ENCODE data around the gene MTA2.

MTA2 gene

GRCh38 chr11:62612366-62613290, 11.0 kb upstream of the MTA2 start, which contains the start of the genes EML3 and ROM1:
Gene EML3 (minus strand): TSS chr11:62612775. CDS start chr11:62612457, 318 bp downstream.
Gene ROM1 (plus strand): TSS chr11:62613257. CDS start chr11:62613282, 25 bp downstream.
- DNase-seq (ENCODE audit: low spot score), result peak; percentile 91

DNA sequence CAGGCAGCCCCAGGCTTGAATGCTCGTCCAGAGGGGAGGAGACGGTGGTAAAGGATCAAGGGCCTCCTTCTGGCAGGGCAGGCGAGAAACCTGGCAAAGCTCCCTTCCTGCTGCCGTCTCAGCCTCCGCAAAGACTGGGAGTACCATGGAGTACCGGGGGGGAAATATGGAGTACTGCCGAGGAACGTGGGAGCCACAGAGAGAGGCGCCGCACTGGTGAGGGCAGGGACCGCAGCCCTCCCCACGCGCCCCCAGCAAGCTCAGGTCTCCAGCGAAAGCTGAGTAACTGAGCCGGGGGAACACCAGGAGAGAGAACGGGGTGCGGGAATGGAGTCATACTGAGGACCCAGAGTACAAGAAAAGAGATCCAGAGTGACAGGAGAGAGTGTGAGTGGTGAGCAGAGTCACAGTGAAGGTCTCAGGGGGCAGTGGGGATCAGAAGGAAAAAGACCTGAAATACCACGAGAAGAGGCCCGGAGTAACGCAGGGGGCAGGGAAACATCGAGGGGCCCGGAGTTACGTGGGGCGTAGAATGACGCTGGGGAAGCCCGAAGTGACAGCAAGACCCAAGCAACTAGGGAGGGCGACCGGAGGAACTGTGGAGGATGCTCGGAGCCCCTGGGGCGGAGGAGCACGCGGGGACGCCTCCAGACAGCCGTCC, 10.2 kb upstream of the MTA2 start:
- peak; percentile 79 for DNase-seq (ENCODE audit: low spot score)

GRCh38 chr11:62610814-62611704, 9.4 kb upstream of the MTA2 start:
- no peak for DNase-seq (ENCODE audit: low spot score)

GRCh38 chr11:62610403-62610802, 8.7 kb upstream of the MTA2 start:
- DNase-seq (ENCODE audit: low spot score), result no peak

DNA sequence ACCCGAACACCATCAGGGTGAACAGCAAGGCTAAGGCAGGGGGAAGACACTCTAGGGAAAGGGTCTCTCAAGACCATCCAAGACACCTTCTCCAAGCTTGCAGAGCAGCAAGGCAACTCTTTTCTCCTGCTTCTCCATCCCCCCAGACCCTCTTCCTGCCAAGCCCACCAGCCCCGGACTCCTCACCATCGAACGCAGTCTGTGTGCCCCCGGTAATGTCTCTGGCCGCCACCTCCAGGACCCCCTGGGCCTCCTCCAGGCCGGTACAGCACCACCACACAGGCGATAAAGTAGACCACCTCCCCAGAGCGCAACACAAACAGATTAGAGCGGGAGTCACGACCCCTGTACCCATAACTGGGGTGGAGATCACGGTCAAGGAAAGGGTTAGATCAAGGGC, 7.1 kb upstream of the MTA2 start:
- no peak for DNase-seq (ENCODE audit: low spot score)

GRCh38 chr11:62607714-62608113, 6.0 kb upstream of the MTA2 start:
- no peak for DNase-seq (ENCODE audit: low spot score)

GRCh38 chr11:62605902-62606301, 4.2 kb upstream of the MTA2 start:
- no peak for DNase-seq (ENCODE audit: low spot score)

DNA sequence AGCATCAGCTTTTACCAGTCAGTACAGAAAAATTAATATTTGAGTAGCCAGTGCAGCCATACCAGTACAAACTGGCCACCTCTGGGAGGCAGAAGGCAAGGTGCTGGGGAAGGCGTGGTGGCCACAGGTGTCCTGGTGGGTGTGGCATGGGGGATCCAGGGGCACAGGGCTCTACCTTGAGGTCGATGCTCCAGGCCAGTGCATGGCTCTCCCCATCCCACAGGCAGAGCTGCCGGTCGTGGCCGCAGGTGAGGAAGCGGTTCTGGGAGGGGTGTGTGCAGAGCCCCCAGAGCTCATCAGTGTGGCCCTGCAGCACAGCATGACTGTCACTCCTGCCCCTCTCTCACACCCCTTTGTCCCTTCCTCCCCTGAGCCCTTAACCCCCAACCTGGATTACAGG, 3.8 kb upstream of the MTA2 start:
- DNase-seq (ENCODE audit: low spot score), result no peak

GRCh38 chr11:62604460-62605120, 2.9 kb upstream of the MTA2 start:
- no peak for DNase-seq (ENCODE audit: low spot score)

GRCh38 chr11:62603776-62604299, 2.2 kb upstream of the MTA2 start:
- DNase-seq (ENCODE audit: low spot score), result no peak

GRCh38 chr11:62603072-62603408, 1.4 kb upstream of the MTA2 start:
- DNase-seq (ENCODE audit: low spot score), result no peak

DNA sequence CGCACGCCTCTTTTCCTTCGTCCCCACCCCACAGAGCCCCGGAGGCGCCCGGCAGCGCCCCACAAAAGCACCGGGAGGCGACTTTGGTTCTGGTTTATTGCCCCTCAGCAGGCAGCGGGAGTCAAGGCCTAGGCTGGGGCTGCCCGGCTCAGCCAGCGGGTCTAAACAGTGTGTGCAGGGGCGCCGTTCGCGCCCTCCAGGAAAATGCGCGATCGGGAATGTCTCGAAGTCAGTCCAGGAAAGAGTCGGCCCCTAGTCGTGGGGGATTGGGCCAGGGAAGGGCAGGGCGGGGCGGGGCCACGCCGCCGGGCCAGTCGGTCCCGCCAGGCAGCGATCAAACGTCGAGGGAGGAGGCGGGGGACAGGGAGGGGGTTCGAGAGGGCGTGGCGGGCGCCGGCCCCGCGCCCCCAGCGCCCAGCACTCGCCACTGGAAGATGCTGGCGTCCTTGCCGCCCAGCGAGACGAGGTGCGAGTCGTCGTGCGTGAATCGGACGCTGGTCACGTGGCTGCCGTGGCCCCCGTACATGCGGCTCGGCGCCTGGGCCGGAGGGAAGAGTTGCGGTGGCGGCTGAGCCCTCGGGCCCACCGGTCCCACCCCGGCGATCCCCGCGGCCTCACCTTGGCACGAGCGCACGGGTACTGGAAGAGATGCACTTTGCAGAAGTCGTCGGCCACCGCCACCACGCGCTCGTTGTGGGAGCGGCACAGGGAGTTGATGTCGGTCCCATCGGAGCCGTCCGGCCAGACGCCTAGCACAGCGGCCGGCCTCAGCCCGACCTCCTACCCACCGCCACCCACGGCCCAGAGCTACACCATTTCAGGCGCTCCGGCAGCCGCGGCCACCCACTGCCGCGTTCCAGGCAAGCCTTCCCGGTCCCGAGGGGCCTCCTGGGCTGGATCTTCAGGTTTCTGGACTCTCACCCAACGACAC, 741 bp upstream of the MTA2 start:
- DNase-seq (ENCODE audit: low spot score), result peak; percentile 81

DNA sequence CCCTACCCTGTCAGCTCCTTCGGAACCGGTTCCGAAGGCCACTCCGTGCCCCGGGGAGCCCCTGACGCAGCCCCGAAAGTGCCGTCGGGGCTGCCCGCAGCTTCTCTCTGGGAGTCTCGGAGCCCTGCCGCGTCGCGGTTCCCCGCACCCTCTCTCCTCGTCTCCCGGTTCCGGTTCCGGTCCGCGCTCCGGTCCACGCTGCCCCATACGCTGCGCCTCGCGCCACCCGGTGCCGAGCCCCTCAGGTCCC, 618 bp downstream of the MTA2 start:
- peak; percentile 52 for DNase-seq (ENCODE audit: low spot score)

DNA sequence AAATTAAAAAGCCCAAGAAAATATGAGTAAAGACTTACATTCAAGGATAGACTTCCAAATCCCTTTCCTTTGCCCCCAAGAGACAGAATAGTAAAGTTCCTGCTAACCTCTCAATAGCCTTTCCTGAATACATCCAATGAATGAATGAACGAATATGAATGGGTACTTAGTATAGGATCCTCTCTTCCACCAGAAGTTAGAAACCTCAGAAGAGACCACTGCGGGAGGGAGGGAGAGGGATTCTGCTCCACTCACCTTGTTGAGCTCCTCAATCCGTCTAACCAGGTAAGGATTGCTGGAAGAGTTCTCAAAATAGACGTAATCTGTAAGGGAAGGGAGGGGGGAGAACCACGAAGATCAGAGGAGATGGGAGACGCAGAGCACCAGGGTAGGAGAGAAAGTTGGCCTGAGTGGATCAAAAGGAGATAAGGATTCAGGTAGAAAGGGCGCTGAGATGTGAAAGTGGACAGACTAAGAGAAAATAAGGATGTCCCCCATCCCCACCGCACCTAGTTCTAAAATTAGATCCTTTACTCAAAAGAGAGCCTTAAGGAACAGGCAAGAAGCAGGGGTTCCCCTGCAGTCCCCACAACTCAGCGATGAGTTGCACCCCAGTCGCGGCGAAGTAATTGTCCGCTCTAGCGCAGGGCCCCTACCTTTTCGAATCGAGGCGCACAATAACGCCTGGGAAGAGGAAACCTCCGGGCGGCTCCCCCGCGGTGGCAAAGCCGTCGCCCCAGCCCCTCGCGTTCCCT, 1.1 kb downstream of the MTA2 start:
- no peak for DNase-seq (ENCODE audit: low spot score)

DNA sequence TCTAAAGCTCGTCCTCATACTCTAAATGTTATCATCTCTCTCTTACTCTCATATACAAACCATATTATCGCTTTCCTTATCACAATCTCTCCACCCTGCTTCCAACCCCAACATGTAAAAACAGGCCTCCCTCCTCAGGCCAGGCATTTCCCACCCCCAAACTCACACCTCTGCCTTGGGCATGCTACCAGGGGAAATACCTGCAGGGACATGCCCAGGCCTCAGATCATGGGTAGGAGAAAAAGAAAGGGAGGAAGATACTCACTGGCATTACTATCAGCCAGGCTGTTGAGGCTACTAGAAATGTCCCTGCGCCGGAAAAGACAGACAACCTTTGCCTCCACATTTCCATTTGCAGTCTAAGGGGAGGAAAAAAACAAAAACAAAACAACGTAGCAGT, 1.8 kb downstream of the MTA2 start:
- DNase-seq (ENCODE audit: low spot score), result no peak

DNA sequence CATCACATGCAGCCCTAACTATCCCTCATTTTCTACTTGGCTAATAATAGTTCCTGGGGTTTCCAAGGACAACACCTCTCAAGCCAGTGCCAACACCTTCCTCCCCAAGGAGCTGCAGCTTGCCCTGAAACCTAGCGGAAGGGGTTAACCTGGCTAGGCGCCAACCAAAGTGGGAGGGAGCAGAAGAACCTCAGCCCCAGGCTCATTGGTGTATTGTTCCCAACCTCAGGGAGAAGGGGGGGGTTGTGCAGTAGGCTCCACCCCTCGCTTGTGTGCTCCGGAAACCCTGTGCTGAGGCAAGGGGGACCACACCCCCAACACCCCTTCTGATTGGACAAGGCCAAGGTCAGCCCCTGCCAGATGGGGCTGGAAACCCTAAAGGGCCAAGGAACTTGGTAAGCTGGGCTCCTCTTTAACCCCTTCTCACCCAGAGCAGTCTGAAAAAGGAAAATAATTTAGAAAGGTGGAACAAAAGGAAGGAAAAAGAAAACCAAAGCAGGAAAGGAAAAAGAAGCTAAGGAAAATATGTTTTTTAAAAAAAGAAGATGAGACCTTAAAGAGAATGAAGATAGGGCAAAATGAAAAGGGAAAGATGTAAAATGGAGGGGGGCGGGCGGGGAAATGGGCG, 2.5 kb downstream of the MTA2 start:
- DNase-seq (ENCODE audit: low spot score), result peak; percentile 99

GRCh38 chr11:62595124-62595523, 6.5 kb downstream of the MTA2 start:
- DNase-seq (ENCODE audit: low spot score), result no peak

DNA sequence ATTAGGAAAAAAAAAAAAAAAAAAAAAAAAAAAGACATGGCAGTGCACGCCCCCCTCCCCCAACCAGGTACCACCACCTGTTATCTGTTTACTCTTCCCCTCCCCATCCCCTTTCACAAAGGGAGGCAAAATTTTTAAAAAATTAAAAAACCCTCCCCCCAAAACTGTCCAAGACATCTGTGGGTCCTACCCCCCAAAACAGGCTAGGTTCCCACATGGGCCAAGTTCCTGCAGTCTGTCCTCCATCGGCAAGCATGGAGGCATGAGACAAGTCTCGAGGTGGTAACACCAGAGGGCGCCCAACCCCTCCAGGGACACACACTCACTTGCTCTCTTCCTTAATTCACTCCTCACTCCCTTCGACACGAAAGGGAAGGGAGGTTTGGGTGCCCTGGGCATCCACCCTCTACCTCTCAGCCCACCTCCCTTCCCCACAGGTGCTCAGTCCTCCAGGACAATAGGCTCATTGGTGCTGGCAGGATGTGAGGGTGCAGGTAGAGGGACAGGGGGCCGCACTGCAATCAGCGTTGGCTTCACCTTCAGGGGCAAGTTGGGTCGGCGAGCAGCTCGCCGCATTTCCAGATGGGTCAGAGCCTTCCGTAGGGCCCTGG, 8.1 kb downstream of the MTA2 start:
- DNase-seq (ENCODE audit: low spot score), result peak; percentile 74

DNA sequence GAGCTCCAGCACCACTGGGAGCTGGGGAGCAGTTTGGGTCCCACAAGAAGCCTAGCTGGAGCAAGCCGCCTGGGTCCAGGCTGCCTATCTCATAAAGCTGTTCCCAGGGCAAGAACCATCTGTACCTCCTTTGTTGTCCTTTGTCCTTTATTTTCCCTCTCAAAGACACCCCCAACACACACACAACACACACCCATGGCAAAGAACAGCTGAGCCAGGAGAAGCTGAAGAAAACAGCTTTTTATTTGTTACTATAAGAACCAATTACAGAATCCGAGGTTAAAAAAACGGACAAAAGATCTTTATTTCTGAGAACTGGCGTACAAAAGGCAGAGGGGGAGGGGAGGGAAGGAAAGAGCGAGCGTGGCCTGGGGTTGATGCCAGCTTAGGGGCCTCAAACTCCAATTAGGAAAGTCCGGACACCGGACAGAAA, 8.7 kb downstream of the MTA2 start:
- DNase-seq (ENCODE audit: low spot score), result no peak
